ENCODE measurements around the gene SLC2A8. TPM values are rescaled to one million over a fixed set of nuclear protein-coding genes. Genes with fewer than 3 reads are reported as not detected.

SLC2A8 gene
- total RNA-seq, 1 experiment from 2014 or later, result 36.2 TPM

DNA sequence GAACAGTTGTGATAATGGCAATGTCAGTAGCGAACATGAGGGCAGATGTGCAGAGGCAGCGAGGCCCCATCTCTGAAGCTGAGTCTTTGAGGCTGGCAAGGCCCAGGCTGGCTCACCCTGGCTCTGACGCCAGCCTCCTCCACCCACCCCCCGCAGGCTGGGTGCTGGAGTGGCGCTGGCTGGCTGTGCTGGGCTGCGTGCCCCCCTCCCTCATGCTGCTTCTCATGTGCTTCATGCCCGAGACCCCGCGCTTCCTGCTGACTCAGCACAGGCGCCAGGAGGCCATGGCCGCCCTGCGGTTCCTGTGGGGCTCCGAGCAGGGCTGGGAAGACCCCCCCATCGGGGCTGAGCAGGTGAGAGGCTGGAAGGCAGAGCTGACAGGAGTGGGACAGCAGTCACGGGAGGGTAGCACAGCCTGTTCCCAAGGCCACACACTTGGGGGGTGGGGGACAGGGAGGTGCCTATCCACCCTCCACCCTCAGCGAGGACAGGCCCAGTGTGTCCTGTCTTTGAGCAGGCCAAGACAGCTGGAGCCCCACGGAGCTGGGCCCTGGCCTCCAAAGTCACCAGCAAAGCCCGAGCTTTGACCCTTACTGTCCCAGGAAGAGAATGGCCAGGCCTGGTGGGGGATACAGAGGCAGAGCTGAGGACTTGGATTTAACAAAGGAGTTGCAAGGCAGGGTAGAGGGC, 5.6 kb downstream of the SLC2A8 start:
- DNase-seq (ENCODE audit: low spot score), result no peak

DNA sequence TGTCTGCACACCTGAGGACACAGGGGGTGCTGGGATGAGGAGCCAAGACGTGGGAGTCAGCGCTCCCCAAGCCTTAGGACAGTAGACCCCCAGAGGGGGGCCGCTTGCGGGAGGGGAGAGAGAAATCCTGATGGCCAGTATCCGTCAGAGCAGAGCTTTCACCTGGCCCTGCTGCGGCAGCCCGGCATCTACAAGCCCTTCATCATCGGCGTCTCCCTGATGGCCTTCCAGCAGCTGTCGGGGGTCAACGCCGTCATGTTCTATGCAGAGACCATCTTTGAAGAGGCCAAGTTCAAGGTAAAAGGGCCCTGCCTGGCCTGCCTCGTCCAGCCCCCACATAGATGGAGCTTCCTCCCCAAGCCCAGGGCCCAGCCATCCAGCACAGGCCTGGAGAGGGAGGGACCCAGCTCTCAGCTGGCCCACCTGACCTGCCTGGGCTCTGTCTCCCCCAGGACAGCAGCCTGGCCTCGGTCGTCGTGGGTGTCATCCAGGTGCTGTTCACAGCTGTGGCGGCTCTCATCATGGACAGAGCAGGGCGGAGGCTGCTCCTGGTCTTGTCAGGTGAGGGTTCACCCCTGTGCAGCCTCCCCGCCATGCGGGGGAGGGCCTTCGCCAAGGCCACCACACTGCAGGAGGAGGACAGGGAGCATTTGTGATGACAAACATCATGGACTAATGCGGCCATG, 6.7 kb downstream of the SLC2A8 start:
- DNase-seq (ENCODE audit: low spot score), result no peak

DNA sequence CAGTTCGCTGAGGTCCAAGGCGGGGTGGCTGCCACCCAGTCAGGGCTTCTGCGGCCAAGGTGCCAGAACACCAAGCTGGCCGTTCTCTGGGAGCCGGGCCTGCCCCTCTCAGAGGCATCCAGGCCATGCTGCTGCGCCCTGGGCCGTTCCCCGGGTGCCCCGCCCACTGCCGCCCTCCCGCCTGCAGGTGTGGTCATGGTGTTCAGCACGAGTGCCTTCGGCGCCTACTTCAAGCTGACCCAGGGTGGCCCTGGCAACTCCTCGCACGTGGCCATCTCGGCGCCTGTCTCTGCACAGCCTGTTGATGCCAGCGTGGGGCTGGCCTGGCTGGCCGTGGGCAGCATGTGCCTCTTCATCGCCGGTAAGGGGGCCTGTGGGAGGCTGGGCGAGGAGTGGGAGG, 7.7 kb downstream of the SLC2A8 start:
- no peak for DNase-seq (ENCODE audit: low spot score)

DNA sequence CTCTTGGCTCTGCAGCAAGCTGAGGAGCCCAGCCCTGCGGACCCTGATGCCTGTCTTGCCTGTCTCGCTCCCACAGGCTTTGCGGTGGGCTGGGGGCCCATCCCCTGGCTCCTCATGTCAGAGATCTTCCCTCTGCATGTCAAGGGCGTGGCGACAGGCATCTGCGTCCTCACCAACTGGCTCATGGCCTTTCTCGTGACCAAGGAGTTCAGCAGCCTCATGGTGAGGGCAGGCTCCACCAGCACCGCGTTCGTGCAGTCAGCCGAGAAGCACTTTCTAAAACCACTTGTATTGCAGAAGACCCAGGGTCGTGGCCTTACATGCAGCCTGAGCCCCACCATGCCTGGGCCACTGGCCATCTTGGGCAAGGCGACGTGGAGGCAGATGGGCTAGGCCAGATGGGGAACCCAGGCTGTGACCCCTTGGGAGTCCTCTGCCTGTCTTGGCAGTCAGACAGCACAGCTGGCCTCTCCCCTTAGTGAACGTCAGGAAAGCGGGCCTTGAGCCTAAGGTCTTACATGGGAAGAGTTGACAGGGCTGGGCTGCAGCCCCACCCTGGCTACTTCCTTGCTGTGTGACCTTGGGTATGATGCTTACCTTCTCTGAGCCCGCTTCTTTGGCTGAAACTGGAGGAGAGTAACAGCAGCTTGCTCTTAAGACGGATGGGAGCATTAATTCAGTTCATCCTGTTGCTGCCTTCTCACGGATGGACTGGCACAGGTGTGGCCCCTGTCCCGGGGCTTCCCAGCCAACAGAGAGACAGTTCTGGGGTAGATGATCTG, 8.6 kb downstream of the SLC2A8 start:
- DNase-seq (ENCODE audit: low spot score), result no peak

DNA sequence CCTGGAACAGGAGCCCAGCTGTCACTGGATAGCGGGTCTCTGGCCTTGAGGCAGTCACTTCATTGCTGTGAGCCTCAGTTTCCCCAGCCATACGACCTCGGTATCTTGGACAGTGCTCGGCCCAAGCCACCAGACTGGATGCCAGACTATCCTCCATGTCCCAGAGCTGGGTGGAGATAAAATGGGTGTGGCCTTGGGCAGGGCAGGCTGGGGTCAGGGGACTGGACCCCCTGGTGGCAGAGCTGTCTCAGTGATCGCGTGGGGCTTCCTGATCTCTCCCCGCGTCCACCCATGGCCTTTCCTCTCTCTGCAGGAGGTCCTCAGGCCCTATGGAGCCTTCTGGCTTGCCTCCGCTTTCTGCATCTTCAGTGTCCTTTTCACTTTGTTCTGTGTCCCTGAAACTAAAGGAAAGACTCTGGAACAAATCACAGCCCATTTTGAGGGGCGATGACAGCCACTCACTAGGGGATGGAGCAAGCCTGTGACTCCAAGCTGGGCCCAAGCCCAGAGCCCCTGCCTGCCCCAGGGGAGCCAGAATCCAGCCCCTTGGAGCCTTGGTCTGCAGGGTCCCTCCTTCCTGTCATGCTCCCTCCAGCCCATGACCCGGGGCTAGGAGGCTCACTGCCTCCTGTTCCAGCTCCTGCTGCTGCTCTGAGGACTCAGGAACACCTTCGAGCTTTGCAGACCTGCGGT, 10.0 kb downstream of the SLC2A8 start:
- no peak for DNase-seq (ENCODE audit: low spot score)

DNA sequence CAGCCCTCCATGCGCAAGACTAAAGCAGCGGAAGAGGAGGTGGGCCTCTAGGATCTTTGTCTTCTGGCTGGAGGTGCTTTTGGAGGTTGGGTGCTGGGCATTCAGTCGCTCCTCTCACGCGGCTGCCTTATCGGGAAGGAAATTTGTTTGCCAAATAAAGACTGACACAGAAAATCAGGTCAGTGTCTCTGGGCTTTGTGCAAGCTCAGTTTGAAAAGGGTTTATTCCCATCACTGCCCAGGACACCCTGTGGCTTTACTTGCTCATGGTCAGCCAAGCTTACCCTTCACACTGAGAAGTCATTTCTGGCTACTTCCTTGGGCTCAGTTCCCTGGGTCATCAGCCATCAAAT, 10.5 kb downstream of the SLC2A8 start:
- no peak for DNase-seq (ENCODE audit: low spot score)

DNA sequence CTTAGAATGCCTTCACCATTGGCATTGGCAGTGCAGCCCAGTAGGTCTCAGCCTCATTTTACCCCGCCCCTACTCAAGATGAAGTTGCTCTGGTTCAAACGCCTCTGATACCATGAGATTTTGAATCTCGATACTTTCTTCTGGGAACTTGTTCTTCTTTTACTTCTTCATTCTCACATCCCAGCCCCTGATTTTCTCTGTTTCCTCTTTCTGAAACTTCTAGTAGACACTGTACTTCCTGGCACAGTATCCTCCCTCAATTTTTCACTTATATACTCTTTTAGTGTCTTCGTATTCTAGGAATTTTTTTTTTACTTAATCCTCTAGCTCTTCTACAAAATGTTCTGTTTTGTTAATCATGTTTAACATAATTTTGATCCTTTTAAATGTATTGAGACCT, 14.2 kb downstream of the SLC2A8 start:
- DNase-seq (ENCODE audit: low spot score), result no peak

DNA sequence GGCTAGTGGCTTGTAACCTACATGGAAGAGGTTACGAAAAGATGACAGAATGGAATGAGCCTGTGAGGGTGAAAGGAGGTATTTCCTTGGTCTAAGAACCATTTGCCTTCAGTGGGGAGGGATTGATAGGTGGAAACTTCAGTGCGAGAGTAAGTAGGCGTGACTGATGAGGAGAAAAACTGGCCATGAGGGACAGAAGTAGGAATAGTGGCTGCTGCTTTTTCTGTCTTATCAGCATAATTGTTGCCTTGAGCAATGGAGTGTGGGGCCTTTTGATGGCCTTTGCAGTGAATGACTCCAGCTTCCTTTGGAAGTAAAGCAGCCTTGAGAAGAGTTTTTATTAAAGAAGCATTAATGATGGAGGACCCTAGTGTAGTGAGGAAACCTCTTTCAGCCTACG, 18.2 kb downstream of the SLC2A8 start:
- DNase-seq (ENCODE audit: low spot score), result no peak

DNA sequence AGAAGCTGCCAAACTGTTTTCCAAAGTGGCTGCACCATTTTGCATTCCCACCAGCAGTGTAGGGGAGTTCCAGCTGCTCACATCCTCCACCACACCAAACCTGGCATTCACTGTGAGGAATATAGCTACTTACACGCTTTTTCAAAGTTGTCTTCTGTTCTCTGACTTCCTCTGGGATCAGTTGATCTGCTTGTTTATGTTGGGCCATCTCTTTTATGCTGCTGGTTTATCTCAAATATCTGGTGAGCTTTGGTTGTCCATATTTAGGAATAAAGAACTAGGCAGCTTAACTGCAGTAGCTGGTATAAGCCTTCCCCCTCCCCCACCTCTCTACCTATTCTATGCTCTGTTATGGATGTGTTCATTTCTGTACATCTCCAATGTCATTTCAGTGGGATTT, 18.7 kb downstream of the SLC2A8 start:
- DNase-seq (ENCODE audit: low spot score), result no peak

DNA sequence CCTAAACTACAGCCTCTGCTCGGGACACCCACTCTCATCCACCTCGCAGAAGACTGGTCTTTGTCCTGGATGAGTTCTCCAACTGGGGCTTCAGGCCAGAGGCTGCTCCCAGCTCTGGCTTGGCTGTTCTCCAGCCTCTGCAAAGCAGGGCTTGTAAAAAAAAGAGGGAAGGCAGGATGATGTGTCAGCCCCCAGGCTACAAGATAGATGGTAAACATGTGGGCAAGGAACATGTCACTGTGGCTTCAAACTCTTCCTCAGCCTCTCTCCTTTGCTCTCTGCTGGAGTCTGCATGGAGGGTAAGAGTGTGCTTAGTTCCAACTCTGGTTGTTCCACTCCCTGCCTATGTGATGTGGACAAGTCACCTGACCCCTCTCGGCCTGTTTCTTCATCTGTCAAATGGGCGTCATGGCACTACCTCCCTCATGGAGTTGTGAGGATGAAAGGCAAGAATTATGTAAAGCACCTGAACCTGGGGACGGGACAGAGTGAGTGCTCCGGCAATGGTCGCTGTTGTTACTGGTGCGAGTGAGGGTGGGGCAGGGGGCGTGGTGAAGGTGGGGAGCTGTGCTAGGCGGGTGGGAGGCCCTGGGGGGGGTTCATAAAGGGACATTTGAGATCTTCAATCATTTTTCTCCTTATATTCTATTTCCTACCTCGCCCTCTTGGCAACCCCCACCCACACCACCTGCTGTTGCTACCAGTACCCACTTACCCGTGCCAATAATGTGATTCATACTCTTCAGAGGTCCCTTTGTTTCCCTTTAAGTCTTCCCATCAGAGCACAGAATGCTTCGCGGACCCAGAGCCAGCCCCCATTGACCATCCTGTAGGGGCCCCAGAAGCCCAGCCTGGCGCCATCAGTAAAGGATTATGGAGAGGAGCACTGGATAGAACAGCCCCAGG, 20.4 kb downstream of the SLC2A8 start:
- DNase-seq (ENCODE audit: low spot score), result no peak

DNA sequence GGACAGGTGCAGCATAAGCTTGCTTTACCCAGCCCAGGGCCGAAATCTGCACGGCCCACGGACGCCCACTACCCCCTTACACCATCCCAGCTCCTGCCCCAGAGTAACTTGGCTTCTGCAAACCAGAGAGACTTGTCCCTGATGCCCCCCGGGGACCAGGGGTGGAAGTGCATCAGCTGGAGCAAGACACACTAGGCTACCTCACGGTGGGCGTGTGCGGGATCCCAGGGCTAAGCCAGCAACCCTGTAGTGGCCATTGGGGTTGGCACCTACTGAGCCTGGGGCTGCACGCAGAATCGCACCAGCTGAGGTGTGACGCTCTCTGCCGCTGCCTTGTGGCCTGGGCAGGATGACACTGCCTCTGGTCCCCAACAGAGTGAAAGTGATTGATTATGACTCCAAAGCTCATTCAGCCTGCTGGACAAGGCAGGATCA, 21.1 kb downstream of the SLC2A8 start:
- no peak for DNase-seq (ENCODE audit: low spot score)

DNA sequence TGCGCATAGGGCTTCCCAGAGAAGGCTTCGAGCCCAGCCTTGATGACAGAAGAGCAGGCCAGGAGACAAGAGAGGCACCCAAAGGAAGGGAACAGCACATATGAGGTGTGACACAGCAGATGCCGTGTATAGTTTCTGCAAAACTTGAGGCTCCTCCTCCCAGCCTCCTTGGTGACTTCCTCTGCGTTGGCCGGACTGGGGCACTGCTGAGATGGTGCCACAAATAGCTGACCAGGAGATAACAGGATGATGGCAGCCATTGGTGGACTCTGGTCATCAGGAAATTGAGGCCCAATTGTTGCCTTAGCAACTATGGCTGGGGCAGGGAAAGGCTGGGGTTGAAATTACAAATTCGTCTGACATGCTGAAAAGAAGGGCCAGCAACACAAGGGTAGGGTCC, 22.4 kb downstream of the SLC2A8 start:
- no peak for DNase-seq (ENCODE audit: low spot score)

DNA sequence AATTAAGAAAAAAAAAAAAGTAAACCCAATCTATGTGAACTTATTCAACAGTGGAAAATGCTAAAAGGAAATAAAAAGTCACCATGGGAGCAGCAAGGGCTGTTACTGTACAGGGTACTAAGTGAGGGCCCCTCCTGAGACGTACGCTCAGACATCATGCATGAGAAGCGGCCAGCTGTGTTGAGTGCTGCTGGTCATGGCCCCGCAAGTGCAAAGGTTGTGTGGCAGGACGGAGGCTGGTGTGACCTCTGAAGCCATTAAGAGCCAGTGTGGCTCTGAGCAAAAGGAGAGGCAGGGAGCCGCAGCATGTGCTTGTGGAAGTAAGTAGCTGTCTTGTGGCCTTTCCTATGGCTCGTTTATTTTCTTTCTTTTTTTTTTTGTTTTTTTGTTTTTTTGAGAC, 24.1 kb downstream of the SLC2A8 start:
- DNase-seq (ENCODE audit: low spot score), result no peak

DNA sequence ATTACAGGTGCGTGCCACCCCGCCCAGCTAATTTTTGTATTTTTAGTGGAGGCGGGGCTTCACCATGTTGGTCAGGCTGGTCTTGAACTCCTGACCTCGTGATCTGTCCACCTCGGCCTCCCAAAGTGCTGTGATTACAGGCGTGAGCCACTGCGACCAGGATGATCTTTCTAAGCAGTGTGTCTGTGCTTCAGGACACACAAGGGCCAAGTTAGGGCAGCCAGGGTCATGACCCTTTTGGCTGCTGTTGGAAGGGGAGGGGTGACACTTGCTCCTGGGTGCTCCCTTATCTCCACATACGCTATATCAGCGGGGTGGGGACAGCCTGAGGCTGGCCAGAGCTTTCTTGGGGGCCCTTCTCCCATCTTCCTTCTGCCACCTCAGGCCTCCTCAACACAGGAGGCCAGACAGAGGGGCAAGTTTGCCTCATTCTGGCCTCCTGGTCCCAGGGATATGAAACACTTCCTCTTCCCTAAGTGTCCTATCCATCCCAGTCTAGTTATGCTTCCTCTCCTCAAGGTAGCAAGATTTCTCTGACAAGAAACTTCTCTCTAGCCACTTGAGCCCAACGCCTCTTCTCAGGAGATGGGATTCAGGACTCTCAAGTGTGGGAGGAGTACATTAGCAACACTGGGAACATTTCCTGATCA, 25.3 kb downstream of the SLC2A8 start:
- no peak for DNase-seq (ENCODE audit: low spot score)

DNA sequence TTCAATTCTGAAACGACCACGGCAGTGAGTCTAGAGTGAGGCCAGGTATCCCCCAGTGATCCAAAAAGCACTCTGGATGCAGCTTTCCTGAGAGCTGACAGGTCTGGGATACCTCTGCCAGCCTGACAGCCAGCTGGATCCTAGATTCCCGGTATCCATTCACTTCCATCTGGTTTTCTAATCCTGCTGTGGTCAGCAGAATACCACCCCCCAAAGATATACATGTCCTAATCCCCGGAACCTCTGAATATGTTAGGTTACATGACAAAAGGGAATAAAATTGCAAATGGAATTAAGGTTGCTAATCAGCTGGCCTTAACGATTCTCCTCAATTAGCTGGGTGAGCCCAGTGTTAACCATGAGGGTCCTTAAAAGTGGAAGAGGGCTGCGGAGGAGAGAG, 25.8 kb downstream of the SLC2A8 start:
- no peak for DNase-seq (ENCODE audit: low spot score)

DNA sequence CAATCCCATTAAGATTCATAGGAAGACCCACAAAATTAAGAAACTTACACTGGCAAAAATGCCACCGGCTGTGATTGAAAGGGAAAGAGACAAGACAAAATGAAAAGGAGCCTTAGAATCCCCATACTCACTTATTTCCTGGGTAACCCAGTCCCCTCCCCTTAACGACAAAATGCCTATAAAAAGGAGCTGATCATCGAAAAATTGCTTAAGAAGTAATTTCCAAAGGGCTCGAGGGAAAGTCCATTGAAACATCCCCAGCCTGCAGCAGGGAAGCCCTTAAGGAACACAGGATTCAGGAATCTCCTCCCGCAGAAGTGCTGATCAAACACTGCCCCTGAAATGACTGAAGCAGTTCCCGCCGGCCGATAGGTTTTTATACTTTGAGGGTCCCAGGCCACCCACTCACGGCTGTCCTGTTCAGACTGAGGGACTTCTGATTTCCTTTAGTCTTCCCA, 26.5 kb downstream of the SLC2A8 start:
- DNase-seq (ENCODE audit: low spot score), result peak; percentile 13

DNA sequence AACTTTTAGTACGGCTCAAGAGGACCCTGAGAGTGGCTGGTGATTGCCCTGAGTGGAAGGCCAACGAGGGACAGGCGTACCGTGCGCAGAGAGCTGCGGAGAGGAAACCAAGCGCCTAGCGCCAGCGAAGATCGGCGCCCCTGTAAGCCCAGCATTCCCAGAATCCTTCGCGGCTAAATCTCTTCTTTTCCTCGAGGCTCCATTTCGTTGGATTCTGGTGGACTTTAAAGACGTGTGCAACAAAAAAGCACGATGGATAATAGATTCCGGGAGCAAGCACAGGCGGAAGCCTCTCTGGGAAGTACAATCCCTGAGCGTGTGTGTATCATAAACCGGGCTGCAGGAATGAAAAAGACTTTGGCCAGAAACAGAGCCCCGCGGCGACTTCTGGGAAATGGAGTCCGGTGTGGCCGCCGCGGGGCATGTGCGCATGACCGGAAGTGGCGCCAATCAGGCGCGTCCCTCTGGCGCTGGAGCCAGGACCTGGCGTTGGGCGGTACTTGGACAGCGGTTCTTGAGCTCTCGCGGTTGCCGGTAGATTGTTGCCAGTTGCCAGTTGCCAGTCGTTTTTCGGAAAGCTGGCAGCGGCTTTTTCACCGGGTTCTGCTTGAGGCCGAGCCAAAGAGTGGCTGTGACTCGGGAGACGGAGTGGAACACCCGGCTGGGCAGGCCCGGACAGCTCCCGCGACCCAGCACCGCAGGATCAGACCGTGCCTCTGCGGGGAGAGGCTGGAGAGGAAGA, 27.1 kb downstream of the SLC2A8 start, which contains the start of gene ZNF79:
Gene ZNF79 (plus strand): TSS at position 449 of the 742 bp plus-strand sequence. CDS start 406 bp downstream, outside the sequence.
- DNase-seq (ENCODE audit: low spot score), result peak; percentile 93

DNA sequence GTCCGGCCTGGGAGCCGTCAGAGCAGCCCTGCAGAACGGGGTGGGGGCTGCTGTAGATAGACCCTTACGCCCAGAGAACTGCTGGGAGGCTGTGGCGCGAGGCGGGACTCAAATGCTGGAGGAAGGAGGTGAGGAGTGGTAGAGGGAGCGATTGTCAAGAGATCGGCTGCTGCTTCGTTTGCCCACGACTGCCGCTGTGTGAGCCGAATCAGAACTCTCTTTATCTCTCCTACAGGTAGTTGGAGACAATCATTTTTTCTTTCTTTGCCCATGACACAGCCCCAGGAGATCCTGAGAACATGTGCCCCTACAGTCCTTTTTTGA, 27.7 kb downstream of the SLC2A8 start:
- DNase-seq (ENCODE audit: low spot score), result peak; percentile 52

DNA sequence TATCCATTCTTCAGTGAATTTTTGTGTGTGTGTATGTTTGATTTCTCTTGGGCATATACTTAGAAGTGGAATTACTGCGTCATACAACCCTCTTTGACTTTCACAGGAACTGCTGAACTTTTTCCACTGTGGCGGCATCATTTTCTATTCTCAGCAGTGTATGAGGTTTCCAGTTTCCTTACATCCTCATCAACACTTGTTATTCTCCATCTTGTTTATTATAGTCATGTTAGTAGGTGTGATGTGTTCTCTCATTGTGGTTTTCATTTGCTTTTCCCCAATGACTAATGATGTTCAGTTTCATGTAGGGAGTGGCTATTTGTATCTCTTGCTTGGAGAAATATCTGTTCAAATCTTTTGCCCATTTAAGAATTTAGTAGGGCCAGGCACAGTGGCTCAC, 29.8 kb downstream of the SLC2A8 start:
- no peak for DNase-seq (ENCODE audit: low spot score)

DNA sequence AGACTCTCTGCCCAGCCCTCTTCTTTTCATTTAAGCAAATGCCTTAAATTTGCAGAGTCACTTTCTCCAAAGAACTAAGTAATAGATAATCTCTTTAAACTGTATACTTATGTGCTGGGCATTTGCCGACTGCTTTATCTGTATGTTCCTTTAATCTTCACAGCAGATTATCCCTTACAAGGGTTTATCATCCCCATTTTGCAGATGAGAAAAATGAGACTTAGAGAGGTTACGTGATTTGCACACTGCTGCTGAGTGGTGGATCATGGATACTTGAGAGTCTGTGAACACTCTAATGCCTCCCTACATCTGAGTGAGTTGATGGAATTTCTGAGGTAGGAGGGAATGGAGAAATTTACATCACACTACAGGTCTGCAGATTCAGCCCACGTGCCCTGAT, 31.4 kb downstream of the SLC2A8 start:
- DNase-seq (ENCODE audit: low spot score), result no peak
